GF-D8 (cell line): ENCODE data around the gene DOCK11.
A peak's percentile ranks its signal among the peaks of the same experiment; 100 is the strongest.
"Not testable (repeated sequence)": the region's sequence is repeated elsewhere in the genome, so short reads cannot be mapped to it uniquely, and the experiment has no call there.

ENCODE experiments used
- DNase-seq: peaks from one replicate; lab custom pipeline; 2025; lab: John Stamatoyannopoulos, UW

The DOCK11 gene

DNA sequence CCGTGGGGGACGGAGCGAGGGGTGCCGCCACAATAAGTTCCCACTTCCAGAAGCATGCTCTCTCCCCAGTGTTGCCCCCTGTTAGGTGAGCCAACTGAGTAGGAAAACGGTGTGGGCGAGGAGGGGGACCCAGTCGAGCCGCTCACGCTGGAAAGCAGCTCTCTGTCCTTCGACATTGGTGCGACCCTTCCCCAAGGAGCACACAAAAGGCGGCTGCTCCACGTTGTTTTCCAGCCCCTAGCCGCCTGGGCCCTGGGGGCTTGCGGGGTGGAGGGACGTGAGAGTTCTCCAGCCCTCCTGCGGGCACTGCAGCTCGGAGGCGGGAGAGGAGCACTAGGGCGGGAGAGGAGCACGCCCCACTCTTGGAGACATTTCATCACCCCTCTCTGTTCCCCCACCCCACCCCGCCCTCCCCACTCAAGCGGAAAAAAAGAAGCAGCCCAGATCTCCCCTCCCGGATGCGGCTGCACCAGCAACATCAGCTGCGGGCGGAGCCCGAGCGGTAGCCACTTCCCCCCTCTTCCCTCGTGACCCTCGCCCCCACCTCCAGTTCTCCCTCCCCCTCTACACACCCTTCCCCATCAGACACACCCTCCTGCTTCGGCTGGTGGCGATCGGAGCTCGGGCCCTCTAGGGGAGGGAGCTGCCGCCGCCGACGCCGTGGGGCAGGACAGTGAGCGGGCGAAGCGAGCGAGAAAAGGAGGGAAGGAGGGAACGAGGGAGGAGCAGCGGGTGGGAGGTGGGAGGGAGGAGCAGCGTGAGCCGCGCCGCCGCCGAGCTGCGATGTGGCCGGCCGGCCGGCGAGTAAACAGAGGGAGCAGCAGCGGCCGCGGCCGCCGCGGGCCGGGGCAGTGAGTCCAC, at the start of gene DOCK11:
Gene DOCK11 (plus strand): TSS at position 755 of the 861 bp plus-strand sequence. CDS start 157 bp downstream, outside the sequence.
- DNase-seq: peak; percentile 81

DNA sequence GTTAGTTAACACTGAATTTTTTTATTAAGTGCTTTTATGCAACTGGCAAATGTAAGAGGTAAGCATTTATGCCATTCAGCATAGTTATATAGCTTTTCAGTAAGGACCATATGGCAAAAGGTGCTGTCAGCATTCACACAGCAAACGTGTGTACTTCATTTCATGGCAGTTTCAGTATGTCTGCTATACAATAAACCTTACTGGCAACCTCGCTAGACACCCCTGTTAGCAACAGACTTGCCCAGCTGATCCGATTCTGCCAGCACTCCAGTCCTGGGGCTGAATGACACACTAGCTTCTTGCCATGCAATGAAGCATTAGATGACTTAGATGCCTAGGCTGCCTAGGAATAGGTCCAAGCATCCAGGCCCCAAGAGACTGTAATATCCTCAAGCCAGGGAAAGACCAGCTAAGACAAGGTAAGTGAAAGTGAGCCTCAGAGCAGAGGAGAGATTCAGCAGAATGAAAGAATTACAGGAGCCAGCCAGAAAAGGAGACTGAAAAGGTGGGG, 47.3 kb upstream of the DOCK11 start:
- DNase-seq: no peak

DNA sequence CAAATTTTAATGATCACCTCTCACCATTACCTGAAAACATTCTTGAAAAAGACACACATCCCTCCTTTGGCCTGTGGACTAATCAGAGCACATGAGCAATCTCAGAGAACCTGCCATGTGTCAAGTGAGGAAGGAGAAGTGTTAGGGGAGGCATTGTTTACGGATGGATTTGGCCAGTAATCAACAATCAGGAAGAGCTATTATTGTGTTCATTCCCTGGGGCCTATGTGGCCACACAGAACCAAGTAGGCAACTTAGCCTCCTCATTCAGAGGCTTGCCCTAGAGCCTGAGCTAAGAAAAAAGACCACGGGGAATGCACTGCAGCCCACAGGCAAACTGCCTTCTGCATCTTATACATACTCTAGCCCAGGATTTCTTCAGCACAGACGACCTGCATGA, 40.6 kb upstream of the DOCK11 start:
- DNase-seq: no peak

DNA sequence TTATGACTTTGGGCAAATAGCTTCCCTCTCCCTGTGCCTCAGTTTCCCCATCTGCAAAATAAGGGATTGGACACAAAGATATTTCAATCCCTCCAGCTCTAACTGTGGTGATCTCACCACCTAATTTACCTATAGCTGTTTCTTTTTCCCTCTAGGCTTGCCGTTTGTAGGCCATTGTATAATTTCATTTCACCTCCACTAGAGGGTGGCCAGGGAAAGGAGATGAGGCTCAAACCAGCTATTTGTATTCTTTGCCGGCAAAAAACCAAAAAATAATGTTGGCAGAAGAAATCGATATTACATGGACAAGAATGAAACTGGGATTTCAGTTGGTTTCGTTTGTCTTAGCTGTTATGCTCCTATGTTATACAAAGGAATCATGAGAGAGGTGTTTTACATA, 36.1 kb upstream of the DOCK11 start:
- DNase-seq: peak; percentile 1

DNA sequence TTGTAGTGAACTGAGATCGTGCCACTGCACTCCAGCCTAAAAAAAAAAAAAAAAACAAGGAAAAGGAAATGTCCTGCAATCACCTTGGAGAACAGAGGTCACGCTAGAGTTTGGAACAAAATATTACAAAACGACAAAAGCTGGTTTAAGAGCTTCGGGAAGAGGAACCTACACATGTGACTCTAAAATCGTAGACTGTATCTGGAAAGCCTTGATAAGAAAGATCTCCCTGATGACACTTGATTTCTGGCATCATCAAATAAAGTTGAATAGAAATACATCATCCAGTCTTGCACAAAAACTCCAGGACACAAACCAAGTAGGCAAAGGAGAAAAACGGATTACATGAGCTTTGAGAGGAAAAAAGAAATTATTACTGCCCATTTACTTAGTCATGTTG, 31.1 kb upstream of the DOCK11 start:
- DNase-seq: peak; percentile 44

DNA sequence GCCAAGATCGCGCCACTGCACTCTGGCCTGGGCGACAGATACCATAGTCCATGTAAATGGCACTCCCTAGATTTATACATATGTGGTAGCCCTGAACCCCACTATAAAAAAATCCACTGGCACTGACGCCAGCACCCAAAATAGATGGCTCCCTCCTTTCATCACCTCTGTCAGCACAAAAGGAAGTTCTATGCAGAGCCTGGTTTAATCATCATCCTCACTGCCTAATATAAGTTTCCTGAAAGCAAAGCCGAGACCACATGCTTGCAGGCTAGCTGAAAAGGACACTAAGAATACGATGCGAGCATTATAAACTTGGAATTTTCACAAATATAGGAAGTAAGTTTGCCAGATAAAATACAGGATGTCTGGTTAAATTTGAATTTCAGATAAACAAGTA, 27.5 kb upstream of the DOCK11 start:
- no peak for DNase-seq

DNA sequence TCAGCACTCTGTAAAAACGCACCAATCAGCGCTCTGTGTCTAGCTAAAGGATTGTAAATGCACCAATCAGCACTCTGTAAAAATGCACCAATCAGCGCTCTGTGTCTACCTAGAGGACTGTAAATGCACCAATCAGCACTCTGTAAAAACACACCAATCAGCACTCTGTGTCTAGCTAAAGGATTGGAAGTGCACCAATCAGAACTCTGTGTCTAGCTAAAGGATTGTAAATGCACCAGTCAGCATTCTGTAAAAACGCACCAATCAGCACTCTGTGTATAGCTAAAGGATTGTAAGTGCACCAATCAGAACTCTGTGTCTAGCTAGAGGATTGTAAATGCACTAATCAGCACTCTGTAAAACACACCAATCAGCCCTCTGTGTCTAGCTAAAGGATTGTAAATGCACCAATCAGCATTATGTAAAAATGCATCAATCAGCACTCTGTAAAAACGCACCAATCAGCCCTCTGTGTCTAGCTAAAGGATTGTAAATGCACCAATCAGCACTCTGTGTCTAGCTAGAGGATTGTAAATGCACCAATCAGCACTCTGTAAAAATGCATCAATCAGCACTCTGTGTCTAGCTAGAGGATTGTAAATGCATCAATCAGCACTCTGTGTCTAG, 24.8 kb upstream of the DOCK11 start:
- not testable (repeated sequence) for DNase-seq

DNA sequence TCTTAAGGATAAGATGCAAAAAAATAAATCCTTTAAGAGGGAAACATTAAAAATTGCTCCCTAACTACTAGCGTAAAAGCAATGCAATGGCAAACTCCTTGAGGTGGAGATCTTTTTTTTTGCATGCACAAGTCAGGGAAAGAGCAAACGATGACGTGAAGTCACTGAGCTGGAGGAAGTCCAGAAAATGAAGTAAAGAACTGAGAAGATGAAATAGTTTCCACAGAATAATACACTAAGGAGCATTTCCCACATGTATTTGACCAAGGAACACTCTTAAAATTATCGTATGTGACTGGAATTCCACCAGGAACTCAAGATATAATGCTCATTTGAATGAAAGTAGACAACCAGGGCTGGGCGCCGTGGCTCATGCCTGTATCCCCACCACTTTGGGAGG, 21.0 kb upstream of the DOCK11 start:
- DNase-seq: no peak

DNA sequence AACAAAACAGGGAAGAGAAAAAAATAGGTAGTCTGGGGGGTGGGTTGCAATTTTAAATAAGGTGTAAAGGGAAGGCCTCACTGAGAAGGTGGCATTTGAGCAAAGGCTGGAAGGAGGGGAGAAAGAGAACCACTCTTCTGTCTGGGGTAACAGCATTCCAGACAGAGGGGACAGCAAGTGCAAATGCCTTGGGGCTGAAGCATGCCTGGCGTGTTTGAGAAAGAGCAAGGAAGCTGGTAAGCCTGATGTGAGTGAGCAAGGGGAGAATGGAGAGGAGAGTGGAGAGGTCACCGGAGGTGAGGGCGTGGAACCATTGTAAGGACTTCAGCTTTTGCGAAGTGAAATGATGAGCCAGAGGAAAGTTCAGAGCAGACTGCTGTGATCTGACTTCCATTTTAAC, 19.7 kb upstream of the DOCK11 start:
- DNase-seq: no peak

DNA sequence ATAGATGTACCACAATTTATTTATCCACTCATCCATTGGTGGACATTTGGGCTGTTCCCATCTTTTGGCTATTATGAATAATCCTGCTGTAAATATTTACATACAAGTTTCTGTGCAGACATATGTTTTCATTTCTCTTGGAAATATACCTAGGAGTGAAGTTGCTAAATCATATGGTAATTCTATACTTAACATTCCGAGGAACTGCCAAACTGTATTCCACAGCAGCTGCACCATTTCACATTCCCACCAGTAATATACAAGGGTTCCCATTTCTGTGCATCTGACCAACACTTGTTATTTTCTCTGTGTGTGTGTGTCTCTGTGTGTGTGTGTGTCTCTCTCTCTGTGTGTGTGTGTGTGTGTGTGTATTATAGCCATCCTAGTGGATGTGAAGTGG, 15.4 kb upstream of the DOCK11 start:
- no peak for DNase-seq

DNA sequence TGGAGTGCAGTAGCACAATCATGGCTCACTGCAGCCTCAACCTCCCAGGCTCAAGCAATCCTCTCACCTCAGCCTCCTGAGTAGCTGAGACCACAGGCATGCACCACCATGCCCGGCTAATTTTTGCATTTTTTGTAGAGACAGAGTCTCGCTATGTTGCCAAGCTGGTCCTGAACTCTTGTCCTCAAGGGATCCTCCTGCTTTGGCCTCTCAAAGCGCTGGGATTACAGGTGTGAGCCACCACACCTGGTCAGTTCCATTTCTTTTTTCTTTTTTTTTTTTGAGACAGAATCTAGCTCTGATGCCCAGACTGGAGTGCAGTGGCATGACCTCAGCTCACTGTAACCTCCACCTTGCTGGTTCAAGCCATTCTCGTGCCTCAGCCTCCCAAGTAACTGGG, 13.2 kb upstream of the DOCK11 start:
- not testable (repeated sequence) for DNase-seq

DNA sequence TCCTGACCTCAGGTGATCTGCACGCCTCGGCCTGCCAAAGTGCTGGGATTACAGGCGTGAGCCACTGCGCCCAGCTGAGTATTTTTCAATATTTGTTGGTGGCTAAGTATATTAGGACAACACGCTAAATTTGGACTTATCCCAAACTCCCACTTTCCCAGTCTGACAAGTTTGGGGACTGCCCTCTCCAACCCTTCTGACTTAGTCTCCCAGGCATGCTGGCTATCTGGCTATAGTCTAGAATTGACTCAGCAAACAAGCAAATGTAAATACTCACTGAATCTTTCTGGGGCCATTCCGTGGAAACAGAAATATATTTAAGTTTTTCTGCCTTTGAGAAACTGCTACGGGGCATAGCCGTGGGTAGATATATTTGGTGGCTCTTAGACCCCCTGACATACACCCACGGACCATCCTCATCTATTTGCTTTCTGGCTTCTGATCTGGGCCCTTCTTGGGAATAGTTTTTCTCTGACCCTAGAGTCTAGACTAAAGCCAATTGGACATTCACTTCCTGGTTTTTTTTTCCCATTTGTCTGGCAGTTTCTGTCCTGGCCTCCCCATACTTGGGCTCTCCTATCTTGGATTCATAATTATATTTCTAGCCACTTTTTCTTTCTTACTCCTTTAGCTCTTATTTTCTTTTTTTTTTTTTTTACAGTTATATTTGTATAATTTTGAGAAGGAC, 11.3 kb upstream of the DOCK11 start:
- DNase-seq: no peak

DNA sequence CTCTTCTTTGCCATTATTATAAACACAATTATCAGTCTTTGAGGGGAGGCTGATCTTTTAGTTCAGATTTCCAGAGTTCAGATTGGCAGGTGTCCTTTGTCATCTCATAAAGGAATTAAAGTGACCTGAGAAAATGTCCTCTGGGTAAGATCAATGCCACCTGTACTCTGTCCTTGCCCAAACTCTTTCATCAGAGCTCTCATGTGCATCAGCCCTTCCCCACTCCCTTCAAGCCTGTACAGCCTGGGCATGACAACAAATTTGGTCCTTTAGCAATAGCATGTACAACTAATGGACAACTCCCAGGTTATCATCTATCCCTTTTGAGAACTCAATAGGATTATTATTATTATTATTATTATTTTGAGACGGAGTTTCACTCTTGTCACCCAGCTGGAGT, 8.9 kb upstream of the DOCK11 start:
- DNase-seq: not testable (repeated sequence)

DNA sequence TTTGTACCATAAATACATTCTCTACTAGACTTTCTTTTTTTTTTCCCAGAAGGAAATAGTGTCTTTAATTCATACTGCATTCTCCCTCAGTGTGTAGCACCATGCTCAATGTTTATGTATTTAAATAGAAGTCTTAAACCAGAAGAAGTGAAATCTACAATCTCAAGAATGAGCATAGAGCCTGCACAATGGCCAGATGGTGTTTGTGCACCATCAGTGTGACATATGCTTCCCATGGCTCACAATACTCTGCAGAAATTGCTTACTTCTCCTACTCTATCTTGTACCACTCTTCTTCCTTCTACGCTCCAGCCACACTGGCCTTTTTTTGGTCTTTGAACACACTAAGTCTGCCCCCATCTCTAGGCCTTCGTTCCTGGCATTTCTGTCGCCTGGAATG, 2.6 kb upstream of the DOCK11 start:
- no peak for DNase-seq

DNA sequence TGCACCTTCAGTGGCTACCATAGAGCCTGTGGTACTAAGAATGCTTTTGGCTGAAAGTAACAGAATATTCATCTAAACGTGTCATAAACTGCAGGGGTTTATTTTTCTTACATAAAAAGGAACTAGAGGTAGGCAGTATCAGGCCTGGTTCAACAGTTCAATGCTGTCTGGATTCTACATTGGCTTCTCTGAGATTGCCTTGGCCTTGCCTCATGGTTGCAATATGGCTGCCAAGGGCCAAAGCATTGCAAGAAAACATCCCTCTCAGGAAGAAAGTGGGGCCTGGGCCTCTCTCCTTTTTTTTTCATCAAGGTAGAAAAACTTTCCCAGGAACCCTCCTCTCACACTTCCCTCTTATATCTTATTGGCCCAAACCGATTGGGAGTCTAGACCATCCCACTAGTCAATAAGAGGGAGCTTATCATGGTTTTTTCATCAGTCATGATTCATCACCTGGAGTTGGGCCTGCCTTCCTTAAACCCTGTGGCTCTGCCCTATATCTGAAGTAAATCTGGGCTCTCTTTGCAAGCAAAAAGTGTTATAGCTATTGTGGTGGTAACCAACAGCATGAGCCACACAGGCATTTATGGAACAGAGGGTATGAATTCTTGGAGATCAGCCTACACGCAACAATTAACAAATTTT, 1.8 kb upstream of the DOCK11 start:
- DNase-seq: no peak

DNA sequence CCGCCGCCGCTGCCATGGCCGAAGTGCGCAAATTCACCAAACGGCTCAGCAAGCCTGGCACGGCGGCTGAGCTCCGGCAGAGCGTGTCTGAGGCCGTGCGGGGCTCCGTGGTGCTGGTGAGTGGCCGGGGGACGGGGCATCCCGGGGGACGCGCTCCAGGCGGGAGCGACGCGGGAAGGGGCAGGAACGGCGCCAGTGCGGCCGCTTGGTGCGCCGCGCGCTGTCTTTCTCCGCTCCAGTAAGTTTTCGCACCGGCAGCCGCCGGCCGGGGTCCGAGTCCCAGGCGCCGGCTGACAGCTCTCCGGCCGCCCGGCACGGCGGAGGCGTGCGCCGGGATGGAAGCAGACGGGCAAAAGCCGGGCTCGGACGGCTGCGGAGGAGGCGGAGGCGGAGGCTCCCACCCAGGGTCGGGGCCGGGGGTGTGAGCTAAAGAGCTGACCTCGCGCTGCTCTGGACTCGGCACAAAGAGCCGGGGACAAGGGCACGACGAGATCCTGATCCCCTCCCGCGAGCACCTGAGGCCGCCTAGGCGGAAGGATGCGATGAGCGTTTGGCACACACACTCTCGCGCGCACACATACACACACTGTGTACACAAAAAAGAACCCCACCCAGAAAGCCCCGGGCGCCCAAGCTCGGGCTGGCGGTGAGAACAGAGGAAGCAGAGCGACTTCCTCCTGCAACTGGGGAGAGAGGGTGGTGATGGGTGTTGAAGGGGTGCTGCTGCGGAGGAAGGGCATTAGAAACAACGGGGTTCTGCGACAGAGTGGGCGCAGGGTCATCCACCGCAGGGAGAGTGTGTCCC, 545 bp downstream of the DOCK11 start:
- DNase-seq: peak; percentile 9

DNA sequence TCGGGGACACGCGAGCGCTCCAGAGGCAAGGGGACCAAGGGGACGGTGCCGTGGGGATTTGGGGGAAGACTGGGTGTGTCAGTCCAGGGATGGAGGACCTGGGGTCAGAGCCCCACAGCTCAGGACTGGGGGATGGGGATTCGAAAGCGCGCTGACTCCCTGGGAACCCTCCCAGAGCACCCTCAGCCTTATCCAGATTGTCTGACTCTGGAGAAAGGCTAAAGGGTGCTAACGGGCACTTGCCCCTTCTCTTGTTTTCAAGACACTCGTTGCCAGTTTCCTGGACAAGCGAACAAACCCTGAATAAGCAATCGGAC, 1.1 kb downstream of the DOCK11 start:
- no peak for DNase-seq

DNA sequence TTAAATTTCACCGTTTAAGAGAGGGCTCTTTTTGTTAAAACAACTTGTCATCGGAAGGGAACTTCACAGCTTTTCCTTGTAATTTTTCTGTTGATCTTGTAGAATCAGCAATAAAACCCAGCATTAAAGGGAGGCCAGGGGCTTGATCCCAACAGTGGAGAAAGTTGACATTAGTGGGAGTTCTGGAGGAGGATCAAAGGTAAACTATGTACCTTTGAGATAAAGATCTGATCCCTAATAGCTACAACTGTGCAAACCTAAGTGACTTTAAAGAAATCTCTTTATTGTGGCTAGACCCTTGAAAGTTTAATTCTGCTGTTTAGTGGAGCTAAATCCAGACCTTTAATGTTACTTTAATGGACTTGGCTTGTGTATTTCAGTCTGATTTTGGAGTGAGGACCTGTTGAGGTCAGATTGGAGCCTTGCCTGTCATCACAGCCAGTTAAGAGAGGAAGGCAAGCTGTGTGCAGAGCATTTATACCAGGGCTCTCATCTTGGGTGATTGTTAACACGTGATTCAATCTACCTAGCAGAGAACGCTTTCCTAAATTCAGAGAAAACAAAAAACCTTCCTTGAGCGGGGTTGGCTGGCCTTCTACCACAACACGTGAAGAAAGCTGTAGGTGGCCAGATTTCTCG, 1.7 kb downstream of the DOCK11 start:
- DNase-seq: peak; percentile 6

DNA sequence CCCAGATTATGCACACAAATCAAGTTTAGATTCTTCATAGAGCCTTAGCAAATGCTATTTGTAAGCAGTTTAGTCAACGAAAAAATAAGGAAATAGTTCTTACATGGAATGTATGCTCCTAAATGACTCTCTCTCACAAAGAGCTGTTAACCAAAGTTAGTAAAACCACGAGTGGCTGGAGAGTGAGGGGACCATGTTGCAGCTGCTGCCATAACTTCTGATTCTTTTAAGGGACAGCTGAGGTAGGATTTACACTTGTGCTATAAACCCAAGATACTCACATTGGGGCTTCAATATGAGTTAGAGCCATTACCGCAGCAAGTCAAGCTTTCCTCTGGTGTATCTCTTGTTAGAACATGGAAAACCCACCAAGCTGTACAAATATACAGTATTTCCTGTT, 2.7 kb downstream of the DOCK11 start:
- DNase-seq: no peak

DNA sequence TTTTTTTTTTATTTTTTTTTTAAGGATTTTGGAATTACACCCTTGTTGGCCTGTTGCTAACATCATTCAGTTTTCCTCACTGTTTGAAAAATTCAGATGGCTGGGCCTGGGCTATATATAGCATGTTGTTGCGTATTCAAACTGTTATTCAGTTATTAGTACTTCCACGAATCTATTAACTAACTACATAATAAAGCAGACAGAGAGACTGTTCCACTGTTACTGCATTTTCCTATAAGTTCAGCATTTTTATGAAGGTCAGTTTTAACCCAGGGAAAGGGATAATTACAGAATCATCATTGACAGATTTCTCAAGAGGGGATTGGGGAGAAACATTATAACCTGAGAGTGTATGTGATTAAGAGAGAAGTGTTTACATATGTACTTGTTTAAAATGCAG, 3.1 kb downstream of the DOCK11 start:
- DNase-seq: no peak

DNA sequence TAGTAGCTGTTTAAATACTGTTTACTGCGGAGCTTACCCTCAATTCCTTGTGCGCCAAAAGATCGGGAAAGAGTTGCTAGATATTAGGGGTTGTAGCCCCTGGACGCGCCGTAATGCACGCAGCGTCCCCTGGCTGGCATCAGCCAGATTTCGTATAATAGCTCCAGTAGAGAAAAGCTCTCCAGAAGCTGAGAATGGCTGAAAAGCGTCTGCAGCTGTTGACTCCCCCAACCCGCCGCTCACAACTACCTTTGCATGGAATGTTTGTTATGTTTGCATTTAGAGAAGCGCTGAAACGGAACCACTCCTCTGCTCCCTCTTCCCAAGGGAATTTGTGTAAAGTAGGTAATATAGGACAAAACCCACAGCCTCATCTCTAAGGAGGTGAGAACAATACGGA, 3.7 kb downstream of the DOCK11 start:
- DNase-seq: no peak
